Endodermal cell (in vitro differentiated cells): Measurements from ENCODE around the gene CDKL1. TPM values are rescaled to one million over a fixed set of nuclear protein-coding genes. Genes with fewer than 3 reads are reported as not detected.
"Not testable (repeated sequence)": the region's sequence is repeated elsewhere in the genome, so short reads cannot be mapped to it uniquely, and the experiment has no call there.

Source experiments
- DNase-seq: peaks from one replicate; pipeline ENCODE4 v3.0.0-alpha.2; 2017
- H3K27ac ChIP-seq: 2 replicates; pipeline ENCODE4 v1.5.1; 2013; ENCODE audit warnings: mild to moderate bottlenecking, low read depth, low read length, moderate library complexity
- H3K27me3 ChIP-seq: 2 replicates; pipeline ENCODE4 v1.6.1; 2013; ENCODE audit warnings: mild to moderate bottlenecking, low read length, moderate library complexity; ENCODE audit not compliant: insufficient read depth, control insufficient read depth, poor library complexity, severe bottlenecking
- H3K36me3 ChIP-seq: 2 replicates; pipeline ENCODE4 v1.7.0; 2013; ENCODE audit warnings: mild to moderate bottlenecking, low read length, moderate library complexity; ENCODE audit not compliant: control insufficient read depth, insufficient read depth
- H3K4me1 ChIP-seq: one replicate; pipeline ENCODE4 v1.7.0; 2013; ENCODE audit warnings: low read length; ENCODE audit not compliant: control insufficient read depth, insufficient read depth
- H3K4me3 ChIP-seq: 2 replicates; pipeline ENCODE4 v1.5.1; 2013; ENCODE audit warnings: mild to moderate bottlenecking, low read length, moderate library complexity
- H3K9ac ChIP-seq: 2 replicates; pipeline ENCODE4 v1.6.1; 2013; ENCODE audit warnings: mild to moderate bottlenecking, low read length, moderate library complexity; ENCODE audit not compliant: poor library complexity, severe bottlenecking; ENCODE audit errors: extremely low read depth
- H3K9me3 ChIP-seq: 2 replicates; pipeline ENCODE4 v1.6.1; 2013; ENCODE audit warnings: mild to moderate bottlenecking, low read length, moderate library complexity; ENCODE audit not compliant: control insufficient read depth
- H3K27ac Mint-ChIP-seq: 2 replicates; pipeline ENCODE4 v1.8.0; 2020; ENCODE audit warnings: mixed read lengths
- H3K27me3 Mint-ChIP-seq: 2 replicates; pipeline ENCODE4 v1.8.0; 2021; ENCODE audit warnings: mild to moderate bottlenecking, mixed read lengths; ENCODE audit not compliant: insufficient read depth
- H3K36me3 Mint-ChIP-seq: 2 replicates; pipeline ENCODE4 v1.8.0; 2020; ENCODE audit warnings: low read depth, mixed read lengths
- H3K4me1 Mint-ChIP-seq: 2 replicates; pipeline ENCODE4 v1.8.0; 2020; ENCODE audit warnings: mixed read lengths
- H3K4me3 Mint-ChIP-seq: 2 replicates; pipeline ENCODE4 v1.8.0; 2020; ENCODE audit warnings: mild to moderate bottlenecking, moderate library complexity, mixed read lengths
- H3K9me3 Mint-ChIP-seq: 2 replicates; pipeline ENCODE4 v1.8.0; 2020; ENCODE audit warnings: mild to moderate bottlenecking, mixed read lengths
- CTCF ChIP-seq: fragments of 200-600 bp; sonication (generic); conservative IDR thresholded peaks from 2 replicates; pipeline ENCODE4 v1.5.0; 2021; ENCODE audit warnings: antibody characterized with exemption, mild to moderate bottlenecking
- WGBS, 2 experiments: methylation state at CpG; one replicate each; pipeline versions ENCODE4 v1.1.5 to v1.1.7; 2013; ENCODE audit warnings: missing lambda C conversion rate in 2 of 2, mixed read lengths in 1 of 2; ENCODE audit not compliant: insufficient coverage in 1 of 2, insufficient read length in 1 of 2; 5-methylcytosine and 5-hydroxymethylcytosine counted together
- total RNA-seq, 2 donors: library from RNA; stranded (reverse); fragmentation: NEBNext Ultra II Directional in 1 of 2; extraction: Animal tissue kit (Norgen Biotek cat#: 25700) in 1 of 2; gene quantifications; 2 replicates in 1 of 2; 3 replicates in 1 of 2; pipeline ENCODE4 v1.2.1, GENCODE V29; 2021

Gene CDKL1
- total RNA-seq, 2 donors from 2014 or later, result 1.5 to 2.6 TPM

- H3K36me3 ChIP-seq, result no peaks in the 10 kb centered on the region
- no peaks in the 10 kb centered on the region for H3K9me3 ChIP-seq
- Mint-ChIP-seq H3K36me3 (no peaks in the 10 kb centered on the region), H3K9me3 (peaks cover 4% of the 10 kb centered on the region), H3K4me1 (no peaks in the 10 kb centered on the region), H3K27me3 (peaks cover 2% of the 10 kb centered on the region), H3K27ac (no peak overlapping the region), H3K4me3 (no peak overlapping the region)
- TF ChIP-seq CTCF, result no peak
- H3K9ac ChIP-seq, result no peak overlapping the region
- WGBS, 2 experiments, result 88 to 100% methylated on average over 2 to 4 of the region's 4 CpGs
- H3K27ac ChIP-seq, result no peak overlapping the region
- DNase-seq, result no peak
- H3K27me3 ChIP-seq, result no peaks in the 10 kb centered on the region
- H3K4me3 ChIP-seq, result no peak overlapping the region
- no peaks in the 10 kb centered on the region for H3K4me1 ChIP-seq
Measured at GRCh38 chr14:50371546-50371945, 25.1 kb downstream of the CDKL1 start.

GRCh38 chr14:50366589-50366988, 30.1 kb downstream of the CDKL1 start:
- H3K27ac Mint-ChIP-seq, result no peak overlapping the region

GRCh38 chr14:50366115-50366514, 30.6 kb downstream of the CDKL1 start:
- no peak overlapping the region for H3K27ac ChIP-seq
- Mint-ChIP-seq H3K9me3 (peaks cover 8% of the 10 kb centered on the region), H3K4me1 (peaks cover 2% of the 10 kb centered on the region), H3K27me3 (peaks cover 3% of the 10 kb centered on the region), H3K4me3 (no peak overlapping the region), H3K36me3 (no peaks in the 10 kb centered on the region), H3K27ac (no peak overlapping the region)
- no peak overlapping the region for H3K4me3 ChIP-seq
- 95 to 100% methylated on average over 2 to 3 of the region's 3 CpGs for WGBS, 2 experiments
- no peak overlapping the region for H3K9ac ChIP-seq
- H3K36me3 ChIP-seq, result no peaks in the 10 kb centered on the region
- TF ChIP-seq CTCF, result no peak
- no peaks in the 10 kb centered on the region for H3K4me1 ChIP-seq
- no peak for DNase-seq
- H3K27me3 ChIP-seq, result no peaks in the 10 kb centered on the region
- H3K9me3 ChIP-seq, result no peaks in the 10 kb centered on the region

More at GRCh38 chr14:50366589-50366988, 30.1 kb downstream of the CDKL1 start:
- Mint-ChIP-seq H3K9me3 (peaks cover 8% of the 10 kb centered on the region), H3K4me1 (peaks cover 2% of the 10 kb centered on the region), H3K4me3 (no peak overlapping the region), H3K27me3 (no peaks in the 10 kb centered on the region), H3K36me3 (no peaks in the 10 kb centered on the region)
- no peaks in the 10 kb centered on the region for H3K27me3 ChIP-seq
- no peak overlapping the region for H3K4me3 ChIP-seq
- DNase-seq, result no peak
- no peaks in the 10 kb centered on the region for H3K36me3 ChIP-seq
- no peak for TF ChIP-seq CTCF
- 91 to 98% methylated on average over 4 of the region's 4 CpGs for WGBS, 2 experiments
- no peaks in the 10 kb centered on the region for H3K9me3 ChIP-seq
- no peak overlapping the region for H3K9ac ChIP-seq
- H3K27ac ChIP-seq, result no peak overlapping the region
- no peaks in the 10 kb centered on the region for H3K4me1 ChIP-seq

- not testable (repeated sequence) for H3K4me3 Mint-ChIP-seq, H3K9ac ChIP-seq, DNase-seq, H3K4me3 ChIP-seq, H3K27ac Mint-ChIP-seq, H3K9me3 ChIP-seq, H3K4me1 Mint-ChIP-seq, H3K27me3 ChIP-seq, H3K27me3 Mint-ChIP-seq, H3K9me3 Mint-ChIP-seq, H3K36me3 ChIP-seq, H3K4me1 ChIP-seq, H3K27ac ChIP-seq, H3K36me3 Mint-ChIP-seq
- WGBS, 2 experiments, result 89 to 91% methylated on average over 7 of the region's 7 CpGs
Measured at GRCh38 chr14:50365572-50365971, 31.1 kb downstream of the CDKL1 start.
